Fibroblast of skin of right biceps (primary cell): ENCODE measurements around the gene CYP26B1.
A peak's percentile ranks its signal among the peaks of the same experiment; 100 is the strongest.

Experiments used
- DNase-seq: peaks from one replicate; pipeline ENCODE4 v3.0.0-alpha.2; 2013

The CYP26B1 gene

GRCh38 chr2:72140621-72140960 is 7.1 kb downstream of the CYP26B1 start:
- no peak for DNase-seq

GRCh38 chr2:72139874-72140620 is 7.6 kb downstream of the CYP26B1 start:
- DNase-seq, result no peak

- DNase-seq, result no peak
These were observed 8.2 kb downstream of the CYP26B1 start for GRCh38 chr2:72139471-72139873.

- no peak for DNase-seq
These were observed 8.7 kb downstream of the CYP26B1 start for GRCh38 chr2:72138921-72139381.

- DNase-seq, result no peak
These were observed 9.4 kb downstream of the CYP26B1 start for GRCh38 chr2:72138011-72138881.

- peak; percentile 36 for DNase-seq
These were observed 10.1 kb downstream of the CYP26B1 start for GRCh38 chr2:72137498-72138010.

- no peak for DNase-seq
These were observed 10.6 kb downstream of the CYP26B1 start for GRCh38 chr2:72136933-72137497.

- DNase-seq, result no peak
These were observed 11.3 kb downstream of the CYP26B1 start for GRCh38 chr2:72136331-72136730.

- DNase-seq, result no peak
These were observed 11.7 kb downstream of the CYP26B1 start for GRCh38 chr2:72135921-72136320.

- DNase-seq, result no peak
These were observed 12.5 kb downstream of the CYP26B1 start for GRCh38 chr2:72134997-72135800.

GRCh38 chr2:72134408-72134996 is 13.2 kb downstream of the CYP26B1 start:
- no peak for DNase-seq

- DNase-seq, result no peak
These were observed 13.8 kb downstream of the CYP26B1 start for GRCh38 chr2:72133721-72134407.

- DNase-seq, result no peak
These were observed 14.5 kb downstream of the CYP26B1 start for GRCh38 chr2:72132981-72133720.

- DNase-seq, result no peak
These were observed 15.5 kb downstream of the CYP26B1 start for GRCh38 chr2:72131916-72132841.

GRCh38 chr2:72131371-72131891 is 16.2 kb downstream of the CYP26B1 start:
- DNase-seq, result no peak

- no peak for DNase-seq
These were observed 16.9 kb downstream of the CYP26B1 start for GRCh38 chr2:72130659-72131360.

- DNase-seq, result peak; percentile 33
These were observed 17.9 kb downstream of the CYP26B1 start for GRCh38 chr2:72129681-72130340.

- DNase-seq, result no peak
These were observed 18.8 kb downstream of the CYP26B1 start for GRCh38 chr2:72128843-72129227.
